AG10803 (cell line): ENCODE measurements around the gene MEIS1.

Experiments
- DNase-seq: peaks from one replicate; pipeline ENCODE4 v3.0.0; 2010; ENCODE audit warnings: low read depth
- H3K4me3 ChIP-seq: 2 replicates; pipeline ENCODE4 v1.5.1; 2011; ENCODE audit warnings: mild to moderate bottlenecking, low read length, control low read depth
- CTCF ChIP-seq: conservative IDR thresholded peaks from 2 replicates; pipeline ENCODE4 v1.5.1; 2011; ENCODE audit warnings: mild to moderate bottlenecking, low read length, control low read depth, inconsistent platforms

MEIS1 gene

GRCh38 chr2:66432801-66433694 lies 1.9 kb upstream of the MEIS1 start:
- peak; percentile 98 for DNase-seq
- TF ChIP-seq CTCF: no peak
- peak overlapping the region; percentile 88 for H3K4me3 ChIP-seq

GRCh38 chr2:66433695-66433944 lies 1.3 kb upstream of the MEIS1 start:
- peak overlapping the region; percentile 88 for H3K4me3 ChIP-seq
- TF ChIP-seq CTCF: no peak
- DNase-seq: no peak

GRCh38 chr2:66433945-66434678 lies 813 bp upstream of the MEIS1 start:
- no peak for TF ChIP-seq CTCF
- peak overlapping the region; percentile 88 for H3K4me3 ChIP-seq
- peak; percentile 74 for DNase-seq

GRCh38 chr2:66435549-66435875 lies 587 bp downstream of the MEIS1 start:
- TF ChIP-seq CTCF: no peak
- no peak for DNase-seq
- H3K4me3 ChIP-seq: peak overlapping the region; percentile 88

- peak overlapping the region; percentile 88 for H3K4me3 ChIP-seq
- no peak for DNase-seq
- TF ChIP-seq CTCF: no peak
These were observed 1.0 kb downstream of the MEIS1 start for GRCh38 chr2:66435963-66436362.

- peak overlapping the region; percentile 88 for H3K4me3 ChIP-seq
- no peak for DNase-seq
- no peak for TF ChIP-seq CTCF
These were observed 1.7 kb downstream of the MEIS1 start for GRCh38 chr2:66436581-66437001.
